ENCODE results near the gene ZNF550. TPM values are rescaled to one million over a fixed set of nuclear protein-coding genes. Genes with fewer than 3 reads are reported as not detected.
"Not testable (repeated sequence)": the region's sequence is repeated elsewhere in the genome, so short reads cannot be mapped to it uniquely, and the experiment has no call there.

Gene ZNF550
- total and polyA plus RNA-seq, 2 of the 13 experiments (the other 11 are each of a cell fraction or from before 2014, with no cell fraction given): 8.6 to 9.1 TPM

GRCh38 chr19:57499680-57500395, 59.8 kb downstream of the ZNF550 start, which contains the start of gene ZNF773 (continued):
- TF ChIP-seq FOXK1 (CRISPR knock-in tag; IDR thresholded peaks at IDR 0.05; ENCODE audit: borderline replicate concordance, low read depth): peak; percentile 33; the same call in 1 of the 2 replicates
- peak; percentile 51; the same call in 1 of the 2 replicates for TF ChIP-seq NCOA2 (CRISPR knock-in tag; IDR thresholded peaks at IDR 0.05)
- peak; percentile 70 for TF ChIP-seq HDAC1 (CRISPR knock-in tag; IDR thresholded peaks at IDR 0.05)
- TF ChIP-seq ARNT2 (CRISPR knock-in tag; IDR thresholded peaks at IDR 0.05; ENCODE audit: low read depth): peak; percentile 58; the same call in 1 of the 2 replicates
- TF ChIP-seq HOXA3 (CRISPR knock-in tag; IDR thresholded peaks at IDR 0.05): peak; percentile 79
- peak; percentile 71 for TF ChIP-seq MEIS2 (CRISPR knock-in tag; IDR thresholded peaks at IDR 0.05)
- 0 out of 2 replicates have a peak, but pooled peaks have one; percentile 29 for TF ChIP-seq ZSCAN31 (CRISPR knock-in tag; IDR thresholded peaks at IDR 0.05; ENCODE audit: low read depth)
- TF ChIP-seq KAT8 (CRISPR knock-in tag; IDR thresholded peaks at IDR 0.05): peak; percentile 85
- TF ChIP-seq ZBTB40 (IDR thresholded peaks at IDR 0.05): peak; percentile 67
- TF ChIP-seq ZBTB40 (CRISPR knock-in tag; IDR thresholded peaks at IDR 0.05): not testable (repeated sequence)
- TF ChIP-seq GATAD1 (CRISPR knock-in tag; IDR thresholded peaks at IDR 0.05): peak; percentile 83
- peak; percentile 60; the same call in 1 of the 2 replicates for TF ChIP-seq ZNF292 (CRISPR knock-in tag; IDR thresholded peaks at IDR 0.05; ENCODE audit: borderline replicate concordance, low read depth)
- 0 out of 2 replicates have a peak, but pooled peaks have one; percentile 46 for TF ChIP-seq HMGXB3 (CRISPR knock-in tag; IDR thresholded peaks at IDR 0.05; ENCODE audit: borderline replicate concordance)
- TF ChIP-seq POLR2A (IDR thresholded peaks at IDR 0.05; ENCODE audit: insufficient read depth in 1 of 2, low read depth in 2 of 2, low read length in 2 of 2): peak; percentile 88 to 93
- TF ChIP-seq ZNF143 (CRISPR knock-in tag; IDR thresholded peaks at IDR 0.05): peak; percentile 94
- TF ChIP-seq KMT2B (CRISPR knock-in tag; IDR thresholded peaks at IDR 0.05): peak; percentile 87

Measured in HepG2 (cell line).